Activated CD8-positive, alpha-beta T cell treated with anti-CD3 and anti-CD28 coated beads, Interleukin-2, amount 10 ng/mL, durations not matched to agents 7 days and 5 days (primary cell): ENCODE results near the gene TRAF2. TPM values are rescaled to one million over a fixed set of nuclear protein-coding genes. Genes with fewer than 3 reads are reported as not detected.

Experiments used
- ATAC-seq: fragments of 150-1000 bp; cut with Tn5 transposase; one replicate; pipeline ENCODE4 v1.10.0; 2021; ENCODE audit warnings: moderate library complexity
- CTCF ChIA-PET: fragments of 350-600 bp; sonication (Branson Sonifier 250); formaldehyde crosslinking; loops from one replicate; lab custom pipeline; 2021; ENCODE audit warnings: antibody characterized with exemption; lab: Charles Lee
- POLR2A ChIA-PET: fragments of 350-600 bp; sonication (Branson Sonifier 250); formaldehyde crosslinking; loops from one replicate; lab custom pipeline; 2021; ENCODE audit warnings: antibody characterized with exemption; lab: Charles Lee
- DNase-seq: peaks from one replicate; pipeline ENCODE4 v3.0.0-alpha.2; 2020
- H3K27ac Mint-ChIP-seq: one replicate; pipeline ENCODE4 v1.8.0; 2021; ENCODE audit warnings: mild to moderate bottlenecking, mixed read lengths
- H3K27me3 Mint-ChIP-seq: one replicate; pipeline ENCODE4 v1.8.0; 2021; ENCODE audit warnings: low read depth, mixed read lengths
- H3K36me3 Mint-ChIP-seq: one replicate; pipeline ENCODE4 v1.8.0; 2021; ENCODE audit warnings: low read depth, mixed read lengths
- H3K4me1 Mint-ChIP-seq: one replicate; pipeline ENCODE4 v1.8.0; 2021; ENCODE audit warnings: low read depth, mixed read lengths
- H3K4me3 Mint-ChIP-seq: one replicate; pipeline ENCODE4 v1.8.0; 2021; ENCODE audit warnings: mild to moderate bottlenecking, mixed read lengths
- H3K9me3 Mint-ChIP-seq: one replicate; pipeline ENCODE4 v1.8.0; 2022; ENCODE audit warnings: mixed read lengths; ENCODE audit not compliant: insufficient read depth
- total RNA-seq, 2 experiments: library from RNA; stranded (reverse); gene quantifications; one replicate each; pipeline ENCODE4 v1.2.3, GENCODE V29; 2021

TRAF2 gene
- total RNA-seq, 2 experiments from 2014 or later, result 48.5 to 57.2 TPM

- ChIA-PET CTCF (interaction anchor here (1.1 to 4.9 kb wide), 4 partner anchors 77 to 110 kb away, joined by 3 to 41 read pairs (median 4); partner anchors contain the start of genes ABCA2 and AJM1), POLR2A (interaction anchor here (1.0 kb wide), 1 partner anchor 70 kb away, joined by 3 read pairs; no protein-coding TSS in a partner anchor)
- H3K4me1 Mint-ChIP-seq, result peaks cover 12% of the 10 kb centered on the region
- no peaks in the 10 kb centered on the region for H3K9me3 Mint-ChIP-seq
- H3K4me3 Mint-ChIP-seq, result no peak within 1 kb of the TSS
- DNase-seq (no peak), ATAC-seq (no peak)
- no peak within 1 kb of the TSS for H3K27ac Mint-ChIP-seq
- no peaks in the 10 kb centered on the region for H3K36me3 Mint-ChIP-seq
- H3K27me3 Mint-ChIP-seq, result no peaks in the 10 kb centered on the region
Observed at GRCh38 chr9:136951541-136952320, 65.4 kb downstream of the TRAF2 start, which contains the start of gene LCN12. Gene LCN12, plus strand, starts transcription at chr9:136952273. Its CDS starts 55 bp downstream, at chr9:136952328.

GRCh38 chr9:136952321-136952850 is 66.1 kb downstream of the TRAF2 start:
- CTCF ChIA-PET, result interaction anchor here (1.1 kb wide), 1 partner anchor 83 kb away, joined by 3 read pairs; no protein-coding TSS in a partner anchor
- Mint-ChIP-seq H3K27ac (no peak overlapping the region), H3K36me3 (no peaks in the 10 kb centered on the region), H3K27me3 (no peaks in the 10 kb centered on the region), H3K9me3 (no peaks in the 10 kb centered on the region), H3K4me1 (peaks cover 10% of the 10 kb centered on the region), H3K4me3 (no peak overlapping the region)
- POLR2A ChIA-PET, result no interaction called here
- ATAC-seq (no peak), DNase-seq (no peak)

- POLR2A ChIA-PET, result no interaction called here
- no peak for ATAC-seq
- H3K27me3 Mint-ChIP-seq, result no peaks in the 10 kb centered on the region
Observed at GRCh38 chr9:136952876-136953770, 66.8 kb downstream of the TRAF2 start.

GRCh38 chr9:136953771-136954269 is 67.5 kb downstream of the TRAF2 start:
- POLR2A ChIA-PET, result no interaction called here
- Mint-ChIP-seq H3K4me1 (peaks cover 7% of the 10 kb centered on the region), H3K36me3 (no peaks in the 10 kb centered on the region), H3K27me3 (no peaks in the 10 kb centered on the region), H3K9me3 (no peaks in the 10 kb centered on the region), H3K4me3 (no peak overlapping the region), H3K27ac (no peak overlapping the region)
- ATAC-seq (no peak), DNase-seq (no peak)
- CTCF ChIA-PET, result no interaction called here

More at GRCh38 chr9:136952876-136953770, 66.8 kb downstream of the TRAF2 start:
- Mint-ChIP-seq H3K9me3 (no peaks in the 10 kb centered on the region), H3K27ac (no peak overlapping the region), H3K36me3 (no peaks in the 10 kb centered on the region), H3K4me1 (peaks cover 9% of the 10 kb centered on the region), H3K4me3 (no peak overlapping the region)
- CTCF ChIA-PET, result interaction anchor here (1.1 kb wide), 1 partner anchor 83 kb away, joined by 3 read pairs; no protein-coding TSS in a partner anchor
- no peak for DNase-seq

GRCh38 chr9:136954270-136955083 is 68.2 kb downstream of the TRAF2 start:
- ChIA-PET POLR2A (no interaction called here), CTCF (no interaction called here)

GRCh38 chr9:136955202-136955942 is 69.1 kb downstream of the TRAF2 start:
- ATAC-seq (no peak), DNase-seq (no peak)
- H3K27ac Mint-ChIP-seq, result no peak overlapping the region
- no peaks in the 10 kb centered on the region for H3K36me3 Mint-ChIP-seq
- CTCF ChIA-PET, result no interaction called here
- H3K9me3 Mint-ChIP-seq, result no peaks in the 10 kb centered on the region
- POLR2A ChIA-PET, result no interaction called here
- H3K4me1 Mint-ChIP-seq, result peaks cover 18% of the 10 kb centered on the region
- no peak overlapping the region for H3K4me3 Mint-ChIP-seq
- no peaks in the 10 kb centered on the region for H3K27me3 Mint-ChIP-seq

More at GRCh38 chr9:136954270-136955083, 68.2 kb downstream of the TRAF2 start:
- ATAC-seq, result no peak
- Mint-ChIP-seq H3K27ac (peak overlapping the region; percentile 8), H3K27me3 (no peaks in the 10 kb centered on the region), H3K36me3 (no peaks in the 10 kb centered on the region), H3K9me3 (no peaks in the 10 kb centered on the region), H3K4me3 (no peak overlapping the region), H3K4me1 (peaks cover 9% of the 10 kb centered on the region)
- no peak for DNase-seq

GRCh38 chr9:136955943-136956335 is 69.6 kb downstream of the TRAF2 start:
- peaks cover 21% of the 10 kb centered on the region for H3K4me1 Mint-ChIP-seq

GRCh38 chr9:136956604-136957003 is 70.3 kb downstream of the TRAF2 start:
- Mint-ChIP-seq H3K4me3 (no peak overlapping the region), H3K4me1 (peaks cover 22% of the 10 kb centered on the region), H3K36me3 (no peaks in the 10 kb centered on the region), H3K27ac (no peak overlapping the region), H3K27me3 (no peaks in the 10 kb centered on the region), H3K9me3 (no peaks in the 10 kb centered on the region)
- CTCF ChIA-PET, result no interaction called here
- DNase-seq, result no peak
- POLR2A ChIA-PET, result no interaction called here
- no peak for ATAC-seq

More at GRCh38 chr9:136955943-136956335, 69.6 kb downstream of the TRAF2 start:
- ChIA-PET POLR2A (no interaction called here), CTCF (no interaction called here)
- no peaks in the 10 kb centered on the region for H3K27me3 Mint-ChIP-seq
- H3K27ac Mint-ChIP-seq, result no peak overlapping the region
- no peaks in the 10 kb centered on the region for H3K9me3 Mint-ChIP-seq
- no peak overlapping the region for H3K4me3 Mint-ChIP-seq
- ATAC-seq, result no peak
- no peak for DNase-seq
- no peaks in the 10 kb centered on the region for H3K36me3 Mint-ChIP-seq

- ChIA-PET POLR2A (no interaction called here), CTCF (no interaction called here)
- no peaks in the 10 kb centered on the region for H3K9me3 Mint-ChIP-seq
- H3K36me3 Mint-ChIP-seq, result no peaks in the 10 kb centered on the region
- no peak overlapping the region for H3K27ac Mint-ChIP-seq
- no peak overlapping the region for H3K4me3 Mint-ChIP-seq
- ATAC-seq (no peak), DNase-seq (no peak)
- peaks cover 25% of the 10 kb centered on the region for H3K4me1 Mint-ChIP-seq
- H3K27me3 Mint-ChIP-seq, result no peaks in the 10 kb centered on the region
Observed at GRCh38 chr9:136957461-136957860, 71.1 kb downstream of the TRAF2 start.

- CTCF ChIA-PET, result no interaction called here
- Mint-ChIP-seq H3K9me3 (no peaks in the 10 kb centered on the region), H3K27me3 (no peaks in the 10 kb centered on the region), H3K4me1 (peaks cover 29% of the 10 kb centered on the region), H3K4me3 (no peak overlapping the region), H3K36me3 (no peaks in the 10 kb centered on the region), H3K27ac (peak overlapping the region; percentile 30)
- ATAC-seq (no peak), DNase-seq (no peak)
- POLR2A ChIA-PET, result no interaction called here
Observed at GRCh38 chr9:136957901-136958300, 71.6 kb downstream of the TRAF2 start.
